Smooth muscle cell (in vitro differentiated cells): ENCODE measurements around the gene LRRC52. TPM values are rescaled to one million over a fixed set of nuclear protein-coding genes. Genes with fewer than 3 reads are reported as not detected.

Source experiments
- DNase-seq: peaks from one replicate; lab custom pipeline; 2025; ENCODE audit not compliant: unreplicated experiment; lab: John Stamatoyannopoulos, UW
- H2AFZ ChIP-seq: fragments of 200-600 bp; sonication (generic); 2 replicates; pipeline ENCODE4 v1.6.0; 2016; ENCODE audit warnings: antibody characterized with exemption, low read depth, mild to moderate bottlenecking
- H3F3A ChIP-seq: fragments of 200-600 bp; sonication (generic); 2 replicates; pipeline ENCODE4 v1.6.0; 2017; ENCODE audit warnings: antibody characterized with exemption, low read depth
- H3K27ac ChIP-seq: fragments of 200-600 bp; sonication (generic); 2 replicates; pipeline ENCODE4 v1.5.1; 2016; ENCODE audit warnings: low read depth, mild to moderate bottlenecking
- H3K27me3 ChIP-seq: fragments of 200-600 bp; sonication (generic); 2 replicates; pipeline ENCODE4 v1.6.1; 2016; ENCODE audit warnings: low read depth, mild to moderate bottlenecking
- H3K36me3 ChIP-seq: fragments of 200-600 bp; sonication (generic); 2 replicates; pipeline ENCODE4 v1.5.1; 2016; ENCODE audit warnings: low read depth
- H3K4me1 ChIP-seq: fragments of 200-600 bp; sonication (generic); 2 replicates; pipeline ENCODE4 v1.5.1; 2016; ENCODE audit warnings: low read depth
- H3K4me2 ChIP-seq: fragments of 200-600 bp; sonication (generic); 2 replicates; pipeline ENCODE4 v1.6.0; 2016; ENCODE audit warnings: mild to moderate bottlenecking
- H3K4me3 ChIP-seq: fragments of 200-600 bp; sonication (generic); 2 replicates; pipeline ENCODE4 v1.5.1; 2016; ENCODE audit warnings: mild to moderate bottlenecking
- H3K79me2 ChIP-seq: fragments of 200-600 bp; sonication (generic); 2 replicates; pipeline ENCODE4 v1.6.0; 2016; ENCODE audit warnings: low read depth, mild to moderate bottlenecking
- H3K9ac ChIP-seq: fragments of 200-600 bp; sonication (generic); 2 replicates; pipeline ENCODE4 v1.6.0; 2016; ENCODE audit warnings: low read depth
- H3K9me3 ChIP-seq: fragments of 200-600 bp; sonication (generic); replicated peaks from 2 replicates; pipeline ENCODE4 v1.5.1; 2016; ENCODE audit warnings: low read depth
- H4K20me1 ChIP-seq: fragments of 200-600 bp; sonication (generic); 2 replicates; pipeline ENCODE4 v1.6.0; 2016; ENCODE audit warnings: low read depth
- CTCF ChIP-seq: fragments of 200-600 bp; sonication (generic); IDR thresholded peaks from 2 replicates; pipeline ENCODE4 v1.5.1; 2017; ENCODE audit warnings: borderline replicate concordance, mild to moderate bottlenecking, antibody characterized with exemption; ENCODE audit not compliant: insufficient read depth, poor library complexity, severe bottlenecking
- WGBS: methylation state at CpG from one replicate; pipeline ENCODE4 v1.1.7; 2016; ENCODE audit warnings: low lambda C conversion rate; 5-methylcytosine and 5-hydroxymethylcytosine counted together
- polyA plus RNA-seq: library from polyadenylated mRNA; unstranded; fragments of >200 nt; fragmentation: Nextera tagmentation; extraction: Ambion mirVana; gene quantifications from 2 replicates; pipeline ENCODE4 v1.2.1, GENCODE V29; 2016
- total RNA-seq: library from RNA; depleted of rRNA; stranded (reverse); fragments of >200 nt; gene quantifications from 2 replicates; pipeline ENCODE4 v1.2.3, GENCODE V29; 2014

Gene LRRC52
- total and polyA plus RNA-seq, 2 experiments from 2014 or later = not detected

- no peak overlapping the region for H3K27ac ChIP-seq
- no peaks in the 10 kb centered on the region for H3K9me3 ChIP-seq
- 39% methylated on average over 1 of the region's 1 CpG for WGBS
- no peaks in the 10 kb centered on the region for H3K27me3 ChIP-seq
- DNase-seq = no peak
- no peaks in the 10 kb centered on the region for H3K4me1 ChIP-seq
- H3K4me3 ChIP-seq = no peak overlapping the region
- no peaks in the 10 kb centered on the region for H3F3A ChIP-seq
- no peak overlapping the region for H3K4me2 ChIP-seq
- H3K36me3 ChIP-seq = no peaks in the 10 kb centered on the region
- no peak overlapping the region for H2AFZ ChIP-seq
- no peak for TF ChIP-seq CTCF
- no peak overlapping the region for H3K9ac ChIP-seq
- no peaks in the 10 kb centered on the region for H3K79me2 ChIP-seq
- H4K20me1 ChIP-seq = no peaks in the 10 kb centered on the region
Measured at GRCh38 chr1:165610866-165611265, 67.1 kb downstream of the LRRC52 start.

GRCh38 chr1:165612062-165612461 is 68.3 kb downstream of the LRRC52 start:
- TF ChIP-seq CTCF = no peak
- H3K4me3 ChIP-seq = no peak overlapping the region

More at GRCh38 chr1:165612062-165612461, 68.3 kb downstream of the LRRC52 start:
- Histone ChIP-seq H3K9ac (no peak overlapping the region), H3K36me3 (no peaks in the 10 kb centered on the region), H2AFZ (no peak overlapping the region), H3K27me3 (no peaks in the 10 kb centered on the region), H3F3A (no peaks in the 10 kb centered on the region), H3K4me1 (no peaks in the 10 kb centered on the region), H3K79me2 (no peaks in the 10 kb centered on the region), H4K20me1 (no peaks in the 10 kb centered on the region), H3K27ac (no peak overlapping the region), H3K4me2 (no peak overlapping the region), H3K9me3 (no peaks in the 10 kb centered on the region)
- DNase-seq = no peak
- WGBS = 86% methylated on average over 3 of the region's 3 CpGs

Other genes with a start within 250 kb of the LRRC52 start
- gene LMX1A, start 187.3 kb upstream of the LRRC52 start, total RNA-seq = not detected in 2 replicates
- gene LMX1A, start 187.3 kb upstream of the LRRC52 start, polyA plus RNA-seq = not detected in 2 replicates
- gene RXRG, start 98.9 kb upstream of the LRRC52 start, total RNA-seq = not detected in 2 replicates
- gene RXRG, start 98.9 kb upstream of the LRRC52 start, polyA plus RNA-seq = 0.13 TPM in 1 of 2 replicates, not detected in the other
- gene MGST3, start 87.2 kb downstream of the LRRC52 start, total RNA-seq = 155 and 203 TPM in 2 replicates
- gene MGST3, start 87.2 kb downstream of the LRRC52 start, polyA plus RNA-seq = 258 and 265 TPM in 2 replicates
- gene ALDH9A1, start 154.6 kb downstream of the LRRC52 start, total RNA-seq = 27.4 and 76.8 TPM in 2 replicates
- gene ALDH9A1, start 154.6 kb downstream of the LRRC52 start, polyA plus RNA-seq = 26.3 and 31.5 TPM in 2 replicates
- gene TMCO1, start 224.9 kb downstream of the LRRC52 start, total RNA-seq = 146 and 149 TPM in 2 replicates
- 135 TPM in 2 replicates for gene TMCO1, start 224.9 kb downstream of the LRRC52 start, polyA plus RNA-seq